ENCODE results near the gene CEACAM18. TPM values are rescaled to one million over a fixed set of nuclear protein-coding genes. Genes with fewer than 3 reads are reported as not detected.

CEACAM18 gene
- total and polyA plus RNA-seq, 9 donors = not detected

- H3K4me3 ChIP-seq = no peak overlapping the region
- intact Hi-C loops (cut with DNase I) = no loop called here
- H3K27ac ChIP-seq = no peak overlapping the region
- no peak for TF ChIP-seq CTCF (IDR thresholded peaks at IDR 0.05)
- no peaks in the 10 kb centered on the region for H3K4me1 ChIP-seq (ENCODE audit: insufficient read depth)
- no peaks in the 10 kb centered on the region for H3K36me3 ChIP-seq
- H3K9me3 ChIP-seq = no peaks in the 10 kb centered on the region
- H3K27me3 ChIP-seq = no peaks in the 10 kb centered on the region
- 43 to 59% (median 51%) methylated on average over 3 to 4 of the region's 4 CpGs for WGBS, 3 donors
- no peak for DNase-seq
These were observed 47.3 kb downstream of the CEACAM18 start for GRCh38 chr19:51525651-51526050.

GRCh38 chr19:51529301-51529700 lies 51.0 kb downstream of the CEACAM18 start:
- H3K4me3 ChIP-seq = no peak overlapping the region
- H3K36me3 ChIP-seq = no peaks in the 10 kb centered on the region
- WGBS, 3 donors = 62 to 80% (median 68%) methylated on average over 2 of the region's 2 CpGs
- intact Hi-C loops (cut with DNase I) = no loop called here
- no peaks in the 10 kb centered on the region for H3K4me1 ChIP-seq (ENCODE audit: insufficient read depth)
- no peak for TF ChIP-seq CTCF (IDR thresholded peaks at IDR 0.05)
- TF ChIP-seq POLR2A (IDR thresholded peaks at IDR 0.05) = no peak
- TF ChIP-seq EP300 (IDR thresholded peaks at IDR 0.05) = no peak
- no peak overlapping the region for H3K27ac ChIP-seq
- no peaks in the 10 kb centered on the region for H3K27me3 ChIP-seq
- no peaks in the 10 kb centered on the region for H3K9me3 ChIP-seq
- no peak for DNase-seq

DNA sequence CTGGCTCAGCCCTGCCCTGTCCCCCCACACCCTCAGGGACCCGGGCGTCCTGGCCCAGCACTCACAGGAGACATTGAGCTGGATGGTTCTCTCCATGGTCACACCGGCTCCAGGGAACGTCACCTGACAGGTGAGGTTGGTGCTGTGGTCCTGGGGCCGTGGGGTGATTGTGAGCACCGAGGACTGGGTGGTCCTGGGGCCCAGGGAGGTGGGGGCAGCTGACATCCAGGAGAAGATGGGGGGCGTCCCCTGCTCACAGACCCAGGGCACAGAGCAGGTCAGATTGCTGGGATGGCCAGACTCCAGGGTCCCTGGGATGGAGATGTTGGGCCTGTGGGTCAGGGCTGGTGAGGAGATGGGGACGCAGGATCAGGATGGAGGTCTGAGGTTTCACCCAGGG lies 52.3 kb downstream of the CEACAM18 start:
- H3K27ac ChIP-seq = no peak overlapping the region
- no peak for DNase-seq
- no peaks in the 10 kb centered on the region for H3K36me3 ChIP-seq
- no peaks in the 10 kb centered on the region for H3K27me3 ChIP-seq
- no peaks in the 10 kb centered on the region for H3K4me1 ChIP-seq (ENCODE audit: insufficient read depth)
- intact Hi-C loops (cut with DNase I) = no loop called here
- TF ChIP-seq POLR2A (IDR thresholded peaks at IDR 0.05) = no peak
- TF ChIP-seq CTCF (IDR thresholded peaks at IDR 0.05) = no peak
- no peak for TF ChIP-seq EP300 (IDR thresholded peaks at IDR 0.05)
- 82 to 92% (median 89%) methylated on average over 8 of the region's 8 CpGs for whole genome bisulfite sequencing, 3 donors
- no peak overlapping the region for H3K4me3 ChIP-seq
- no peaks in the 10 kb centered on the region for H3K9me3 ChIP-seq

DNA sequence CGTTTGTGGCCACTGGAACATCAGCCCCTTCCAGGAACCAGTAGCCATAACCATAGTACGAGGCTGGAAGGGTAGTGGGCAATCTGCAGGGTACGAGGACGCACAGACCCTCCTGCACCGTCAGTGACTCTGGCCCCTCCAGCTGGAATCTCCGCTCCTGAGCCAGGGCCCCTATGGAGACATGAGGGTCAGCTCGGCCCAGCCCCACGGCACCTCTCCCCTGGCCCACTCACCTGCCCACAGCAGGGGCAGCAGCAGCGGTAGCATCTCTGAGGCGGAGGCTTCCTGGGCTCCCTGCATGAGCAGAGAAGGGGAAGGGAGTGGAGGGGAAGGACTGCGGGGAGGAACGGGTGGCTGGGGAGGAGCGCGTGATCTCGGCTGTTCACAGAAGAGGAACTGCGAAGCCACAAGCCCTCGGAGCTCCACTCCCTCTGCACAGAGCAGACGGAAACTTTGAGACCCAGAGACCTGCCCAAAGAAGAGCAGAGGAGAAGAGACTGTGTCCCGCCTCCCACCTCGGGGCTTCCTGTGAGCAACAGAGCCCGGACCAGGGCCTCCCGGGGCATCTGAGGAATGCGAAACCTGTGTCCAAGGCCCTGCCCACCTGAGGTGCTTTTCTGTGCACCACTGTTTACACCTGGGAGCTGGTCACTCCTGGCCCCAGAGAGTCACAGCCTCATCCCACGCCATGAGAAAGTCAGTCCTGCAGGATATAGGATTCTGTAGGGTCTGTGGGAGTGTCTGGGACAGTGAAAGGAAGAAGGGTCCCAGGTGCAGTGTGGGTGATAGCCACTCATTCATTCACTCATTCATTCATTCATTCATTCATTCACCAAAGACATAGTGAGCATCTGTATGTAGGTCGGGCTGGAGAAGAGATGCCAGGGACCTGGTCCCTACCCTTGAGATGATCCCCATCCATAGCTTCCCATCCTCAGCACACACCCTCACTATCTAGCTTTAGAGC lies 53.3 kb downstream of the CEACAM18 start, which contains the start of gene SIGLEC6:
SIGLEC6 (minus strand) TSS at position 322 of the 967 bp plus-strand sequence; CDS start at position 300, 22 bp downstream.
- Histone ChIP-seq H3K27ac (no peak within 1 kb of the TSS), H3K4me3 (no peak within 1 kb of the TSS), H3K27me3 (no peaks in the 10 kb centered on the region), H3K4me1 (ENCODE audit: insufficient read depth) (no peaks in the 10 kb centered on the region), H3K9me3 (no peaks in the 10 kb centered on the region), H3K36me3 (no peaks in the 10 kb centered on the region)
- 30 to 35% (median 33%) methylated on average over 25 of the region's 25 CpGs for WGBS, 3 donors
- TF ChIP-seq CTCF (IDR thresholded peaks at IDR 0.05) (no peak), EP300 (IDR thresholded peaks at IDR 0.05) (no peak), POLR2A (IDR thresholded peaks at IDR 0.05) (no peak)
- no peak for DNase-seq
- intact Hi-C loops (cut with DNase I) = no loop called here
